Suppressor macrophage (primary cell): ENCODE results near the gene PPP6R2.

Experiments used
- DNase-seq, 4 experiments: peaks; one replicate each; pipeline ENCODE4 v3.0.0-alpha.2; 2020 to 2022

The PPP6R2 gene

GRCh38 chr22:50305923-50306566 lies 37.1 kb upstream of the PPP6R2 start:
- peak; percentile 93 to 97 (median 96) for DNase-seq

- DNase-seq: peak; percentile 75 to 92 (median 84)
Measured at GRCh38 chr22:50306753-50307749, 36.1 kb upstream of the PPP6R2 start, which contains the start of gene PLXNB2. PLXNB2 (minus strand) TSS chr22:50307646; CDS start chr22:50290584, 17,062 bp downstream.

- peak; percentile 21 to 69 (median 52) for DNase-seq
Measured at GRCh38 chr22:50307890-50308596, 35.1 kb upstream of the PPP6R2 start.

- DNase-seq: peak; percentile 87 to 96 (median 94)
Measured at GRCh38 chr22:50308597-50308935, 34.6 kb upstream of the PPP6R2 start.

GRCh38 chr22:50308986-50309600 lies 34.0 kb upstream of the PPP6R2 start:
- peak in 2 of 4 experiments; percentile 39 to 50 for DNase-seq

- DNase-seq: no peak
Measured at GRCh38 chr22:50309601-50309991, 33.5 kb upstream of the PPP6R2 start.

GRCh38 chr22:50310031-50310722 lies 33.0 kb upstream of the PPP6R2 start:
- no peak for DNase-seq

- no peak for DNase-seq
Measured at GRCh38 chr22:50310949-50311444, 32.1 kb upstream of the PPP6R2 start.

- DNase-seq: no peak
Measured at GRCh38 chr22:50311606-50312351, 31.3 kb upstream of the PPP6R2 start.

- DNase-seq: no peak
Measured at GRCh38 chr22:50312371-50312770, 30.8 kb upstream of the PPP6R2 start.

- no peak for DNase-seq
Measured at GRCh38 chr22:50313021-50313420, 30.1 kb upstream of the PPP6R2 start.

GRCh38 chr22:50313600-50313999 lies 29.5 kb upstream of the PPP6R2 start:
- no peak for DNase-seq

- DNase-seq: no peak
Measured at GRCh38 chr22:50314081-50314454, 29.1 kb upstream of the PPP6R2 start.

- peak; percentile 70 to 86 (median 80) for DNase-seq
Measured at GRCh38 chr22:50314455-50315288, 28.5 kb upstream of the PPP6R2 start.

GRCh38 chr22:50315289-50316113 lies 27.6 kb upstream of the PPP6R2 start:
- peak in 1 of 4 experiments; percentile 4 for DNase-seq

GRCh38 chr22:50316114-50317065 lies 26.7 kb upstream of the PPP6R2 start:
- no peak for DNase-seq

GRCh38 chr22:50317178-50317577 lies 25.9 kb upstream of the PPP6R2 start:
- no peak for DNase-seq

- DNase-seq: no peak
Measured at GRCh38 chr22:50317674-50318073, 25.5 kb upstream of the PPP6R2 start.
